Coronary artery (tissue), 2 donors: ENCODE data around the gene SMOC2.
"Not testable (repeated sequence)": the region's sequence is repeated elsewhere in the genome, so short reads cannot be mapped to it uniquely, and the experiment has no call there.

Source experiments
- DNase-seq: peaks from one replicate; pipeline ENCODE4 v3.0.0-alpha.2; 2017; ENCODE audit warnings: low spot score
- H3K27ac ChIP-seq, 2 donors: fragments of 200-600 bp; sonication (generic); one replicate each; pipeline ENCODE4 v1.5.1; 2016 to 2019
- H3K4me3 ChIP-seq: fragments of 200-600 bp; sonication (generic); 2 replicates; pipeline ENCODE4 v1.5.1; 2016; ENCODE audit warnings: mild to moderate bottlenecking, moderate library complexity
- CTCF ChIP-seq: fragments of 200-600 bp; sonication (generic); IDR thresholded peaks from one replicate; pipeline ENCODE4 v1.5.1; 2019; ENCODE audit warnings: antibody characterized with exemption

The SMOC2 gene

GRCh38 chr6:168609914-168610490, 169.0 kb downstream of the SMOC2 start:
- TF ChIP-seq CTCF: no peak
- no peak overlapping the region for H3K4me3 ChIP-seq
- no peak for DNase-seq
- H3K27ac ChIP-seq: no peak overlapping the region

- DNase-seq, H3K4me3 ChIP-seq, H3K27ac ChIP-seq: not testable (repeated sequence)
These were observed 170.0 kb downstream of the SMOC2 start for GRCh38 chr6:168610966-168611365.

GRCh38 chr6:168611691-168612090, 170.7 kb downstream of the SMOC2 start:
- no peak for DNase-seq
- H3K27ac ChIP-seq: no peak overlapping the region
- H3K4me3 ChIP-seq: no peak overlapping the region
- TF ChIP-seq CTCF: no peak

GRCh38 chr6:168612586-168612985, 171.6 kb downstream of the SMOC2 start:
- H3K4me3 ChIP-seq: no peak overlapping the region
- DNase-seq: no peak
- TF ChIP-seq CTCF: no peak
- no peak overlapping the region for H3K27ac ChIP-seq

- no peak for TF ChIP-seq CTCF
- no peak for DNase-seq
- H3K27ac ChIP-seq: no peak overlapping the region
- H3K4me3 ChIP-seq: no peak overlapping the region
These were observed 174.9 kb downstream of the SMOC2 start for GRCh38 chr6:168615837-168616236.

GRCh38 chr6:168616816-168617765, 176.1 kb downstream of the SMOC2 start:
- no peak for TF ChIP-seq CTCF
- no peak overlapping the region for H3K4me3 ChIP-seq
- H3K27ac ChIP-seq: no peak overlapping the region
- DNase-seq: no peak

GRCh38 chr6:168618546-168619315, 177.7 kb downstream of the SMOC2 start:
- DNase-seq: no peak
- H3K27ac ChIP-seq: no peak overlapping the region
- TF ChIP-seq CTCF: no peak
- no peak overlapping the region for H3K4me3 ChIP-seq
